GM18861 (cell line): ENCODE data around the gene EXT2.

ENCODE experiments used
- ATAC-seq: cut with Tn5 transposase; IDR thresholded peaks from one replicate; pipeline ENCODE4 v1.9.1; 2021; ENCODE audit not compliant: unreplicated experiment

EXT2 gene

DNA sequence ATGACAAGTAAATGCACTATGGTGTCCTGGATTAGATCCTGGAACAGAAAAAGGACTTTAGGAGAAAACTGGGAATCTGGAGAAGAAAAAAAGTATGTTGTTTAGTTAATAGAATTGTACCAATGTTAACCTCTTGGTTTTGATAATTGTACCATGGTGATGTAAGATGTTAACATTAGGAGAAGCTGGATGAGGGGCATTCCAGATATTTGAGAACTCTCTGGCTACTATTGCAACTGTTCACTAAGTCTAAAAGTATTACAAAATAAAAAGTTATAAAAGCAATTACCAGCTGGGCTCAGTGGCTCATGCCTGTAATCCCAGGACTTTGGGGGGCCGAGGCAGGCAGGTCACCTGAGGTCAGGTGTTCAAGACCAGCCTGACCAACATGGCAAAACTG lies 66.5 kb downstream of the EXT2 start:
- ATAC-seq: no peak

DNA sequence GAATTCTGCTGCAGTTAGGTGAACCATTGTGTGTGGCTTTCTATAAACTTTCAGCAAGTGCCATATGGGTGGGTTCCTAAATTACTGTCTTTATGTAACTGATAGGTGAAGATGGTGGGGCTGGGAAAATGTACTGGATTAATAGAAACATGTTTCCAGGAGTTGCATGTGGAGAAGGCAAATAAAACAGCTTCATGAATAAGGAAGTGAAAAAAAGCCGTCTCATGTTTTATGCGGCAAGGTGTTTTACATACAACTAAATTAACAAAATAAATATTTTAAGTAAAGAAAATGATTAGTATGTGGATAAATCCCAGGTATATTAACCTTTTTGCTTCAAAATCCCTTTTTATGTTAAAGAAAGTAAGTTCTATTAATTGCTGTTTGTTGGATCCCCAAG lies 67.2 kb downstream of the EXT2 start:
- no peak for ATAC-seq

DNA sequence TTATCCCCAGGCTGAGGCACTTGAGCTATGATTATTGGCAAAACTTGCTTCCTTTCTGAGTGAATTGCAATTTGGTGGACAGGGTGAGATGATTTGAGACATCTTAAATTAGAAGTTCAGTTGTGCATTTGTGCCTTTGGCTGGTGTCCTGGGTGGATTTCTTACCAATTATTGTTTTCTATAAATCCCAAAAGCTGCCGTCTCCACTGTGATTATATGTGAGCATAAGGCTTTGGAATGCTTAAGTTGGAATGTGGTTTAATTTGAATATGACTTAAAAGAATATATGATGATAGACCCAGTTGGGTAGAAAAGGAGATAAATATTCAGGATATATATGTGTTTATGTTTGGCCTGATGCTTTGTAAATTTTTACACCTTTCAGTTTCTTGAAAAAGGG lies 70.0 kb downstream of the EXT2 start:
- no peak for ATAC-seq

DNA sequence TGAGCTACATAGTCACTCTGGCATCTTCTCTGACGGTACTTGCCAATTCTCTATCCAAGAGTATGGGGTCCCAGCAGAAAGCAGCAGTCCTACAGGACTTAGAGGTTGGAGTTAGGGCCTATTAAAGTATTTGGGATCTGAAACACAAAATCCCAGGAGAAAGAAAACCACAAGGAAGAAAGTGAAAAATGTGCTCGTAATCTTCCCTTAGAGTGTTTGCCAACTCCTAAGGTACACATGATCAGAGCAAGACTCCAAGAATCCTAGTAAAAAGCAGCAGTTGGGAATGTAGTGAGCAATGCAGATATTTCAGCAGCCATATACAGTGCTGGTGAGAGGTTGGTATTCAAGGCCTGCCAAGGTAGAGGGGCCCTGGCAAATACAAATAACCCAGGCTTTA lies 71.6 kb downstream of the EXT2 start:
- no peak for ATAC-seq

DNA sequence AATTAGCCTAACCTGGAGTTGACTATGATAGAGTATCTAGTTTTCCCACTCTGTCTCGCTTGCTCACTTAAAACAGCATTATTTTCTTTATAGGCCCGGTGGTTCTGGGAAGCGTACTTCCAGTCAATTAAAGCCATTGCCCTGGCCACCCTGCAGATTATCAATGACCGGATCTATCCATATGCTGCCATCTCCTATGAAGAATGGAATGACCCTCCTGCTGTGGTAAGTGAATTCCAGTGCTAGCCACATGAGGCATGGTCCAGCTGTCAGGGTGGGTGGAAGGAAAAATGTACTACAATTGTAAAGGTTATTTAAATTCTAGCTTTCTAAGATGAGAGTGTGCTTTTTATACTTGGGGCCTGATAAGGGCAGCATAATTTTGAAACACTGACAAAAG lies 76.0 kb downstream of the EXT2 start:
- ATAC-seq: no peak

DNA sequence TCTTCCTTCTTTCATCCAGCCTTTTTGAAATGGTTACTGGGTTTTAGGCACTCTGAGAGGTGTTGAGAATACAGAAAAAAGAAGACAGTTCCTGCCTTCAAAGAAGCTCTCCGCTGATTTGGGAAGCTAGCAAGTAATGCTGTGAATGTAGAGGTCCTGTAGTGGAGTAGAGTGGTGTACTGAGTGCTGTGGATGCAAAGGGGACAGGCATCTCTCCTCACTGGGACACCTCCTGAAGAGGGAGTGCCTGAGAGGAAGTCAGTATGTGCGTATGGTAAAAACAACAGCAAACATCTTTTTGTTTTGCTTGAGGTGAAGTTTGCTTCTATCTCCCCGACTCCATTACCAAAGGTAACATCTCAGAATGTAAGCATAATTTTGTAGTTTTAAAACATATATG lies 77.5 kb downstream of the EXT2 start:
- ATAC-seq: no peak

GRCh38 chr11:44174842-44175241 lies 79.4 kb downstream of the EXT2 start:
- ATAC-seq: no peak

DNA sequence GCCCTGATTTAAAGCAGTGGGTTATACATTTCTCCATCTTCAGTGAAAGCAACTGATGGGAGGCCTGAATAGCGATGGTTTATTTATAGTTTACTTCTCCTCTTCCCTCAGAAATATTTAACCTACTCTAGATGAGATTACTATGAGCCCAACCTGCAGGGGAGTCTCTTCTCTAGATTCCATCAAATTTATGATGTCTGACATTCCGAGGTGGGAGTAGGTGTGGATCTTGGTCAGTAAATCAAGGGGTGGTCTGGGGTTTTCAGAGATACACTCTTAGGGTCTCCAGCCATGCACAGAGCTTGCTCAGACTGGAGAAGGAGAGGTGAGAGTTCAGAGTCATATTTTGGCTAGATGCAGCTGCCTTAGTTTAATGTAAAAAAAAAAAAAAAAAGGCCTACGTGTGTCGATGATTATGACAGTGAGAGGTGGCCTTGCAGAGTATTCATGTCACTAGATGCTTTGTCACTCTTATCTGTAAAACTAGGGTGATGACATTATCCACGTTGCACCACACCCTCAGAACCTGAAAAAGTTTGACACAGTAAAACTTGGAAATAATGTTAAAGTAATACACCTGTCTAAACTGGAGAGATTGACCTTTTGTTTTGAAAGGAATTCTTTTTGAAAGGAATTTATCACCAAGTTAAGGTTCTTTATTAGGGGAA lies 81.2 kb downstream of the EXT2 start:
- ATAC-seq: no peak

- ATAC-seq: no peak
Observed at GRCh38 chr11:44177905-44178304, 82.4 kb downstream of the EXT2 start.

GRCh38 chr11:44178381-44178780 lies 82.9 kb downstream of the EXT2 start:
- no peak for ATAC-seq

- ATAC-seq: no peak
Observed at GRCh38 chr11:44179173-44179572, 83.7 kb downstream of the EXT2 start.

DNA sequence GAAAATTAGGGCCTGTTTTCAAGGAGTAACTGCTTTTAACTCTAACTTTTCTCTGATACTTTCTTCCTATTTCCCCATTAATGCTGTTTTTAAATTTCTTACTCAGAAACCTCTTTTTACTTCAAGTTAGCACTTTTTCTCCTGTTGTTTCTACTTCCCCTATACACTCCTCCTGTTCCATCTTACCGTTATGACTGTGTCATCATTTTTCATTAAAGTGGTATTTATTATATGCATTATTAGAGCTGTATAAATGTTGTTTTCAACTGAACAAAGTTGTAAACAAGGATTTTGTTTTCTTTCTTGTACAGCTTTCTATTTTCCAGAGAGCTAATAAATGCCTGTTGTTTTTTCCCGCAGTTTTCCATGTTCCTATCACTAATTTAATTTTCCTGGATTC lies 84.6 kb downstream of the EXT2 start:
- ATAC-seq: no peak

DNA sequence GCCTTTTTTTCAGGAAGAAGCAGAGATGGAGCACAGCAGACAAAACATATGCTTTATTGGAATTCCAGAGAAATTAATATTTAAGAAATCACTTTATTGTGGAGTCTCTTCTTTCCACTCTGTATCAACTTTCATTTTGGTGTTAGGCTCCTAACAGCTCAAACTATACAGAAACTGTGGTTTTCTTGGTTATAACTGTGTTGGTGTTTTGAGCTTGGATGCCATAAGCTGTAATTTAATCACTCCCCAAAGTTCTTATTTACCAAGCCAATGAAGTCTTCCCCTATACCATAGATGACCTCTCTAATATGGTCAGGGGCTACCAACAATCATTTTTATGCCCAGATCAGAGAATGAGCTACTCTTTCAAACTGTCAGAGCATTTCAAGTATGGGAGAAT lies 90.0 kb downstream of the EXT2 start:
- ATAC-seq: no peak

DNA sequence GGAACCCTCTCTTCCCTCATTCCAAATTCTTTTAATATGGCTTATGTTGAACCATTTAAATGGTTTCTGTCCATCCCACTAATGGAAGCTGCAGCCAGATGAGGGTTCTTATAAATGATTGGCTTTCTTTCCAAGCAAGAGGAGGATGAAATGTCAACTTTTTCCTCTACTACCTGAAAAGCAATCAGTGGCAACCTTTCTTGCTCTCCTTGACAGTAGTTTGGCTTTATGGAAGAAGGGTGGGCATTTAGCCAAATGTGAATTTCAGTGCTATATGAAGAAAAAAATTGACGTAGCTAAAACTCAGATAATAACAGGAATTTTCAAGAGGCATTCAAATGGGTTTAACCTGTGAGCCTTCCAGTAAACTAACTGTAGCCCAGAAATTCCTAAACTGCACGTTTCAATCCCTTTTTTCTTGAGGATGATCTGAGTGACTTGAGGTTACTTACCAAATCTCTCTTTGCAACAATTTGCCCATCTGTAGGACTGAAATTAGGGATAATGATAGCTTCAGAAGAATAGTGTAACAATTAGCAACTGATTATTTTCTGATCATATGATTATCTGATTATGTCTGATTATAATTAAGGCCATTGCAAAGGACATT lies 90.9 kb downstream of the EXT2 start:
- no peak for ATAC-seq

DNA sequence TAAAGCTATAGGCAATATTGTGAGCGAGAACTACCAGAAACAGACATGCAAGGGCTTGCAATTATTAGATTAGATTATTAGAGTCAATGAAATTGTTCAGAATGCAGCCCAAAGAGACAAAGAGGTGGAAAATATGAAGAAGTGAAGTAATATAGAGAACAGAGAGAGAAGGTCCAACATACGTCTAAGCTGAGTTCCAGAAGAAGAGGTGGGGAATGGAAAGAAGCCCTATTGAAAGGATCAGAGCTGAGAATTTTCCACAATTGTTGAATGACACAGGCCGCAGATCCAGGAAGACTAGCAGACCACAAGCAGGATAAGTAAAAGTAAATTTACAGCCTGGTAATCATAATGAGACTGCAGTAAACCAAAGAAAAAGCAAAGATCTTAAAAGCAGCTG lies 93.2 kb downstream of the EXT2 start:
- no peak for ATAC-seq

GRCh38 chr11:44189986-44190882 lies 94.8 kb downstream of the EXT2 start:
- no peak for ATAC-seq

- ATAC-seq: no peak
Observed at GRCh38 chr11:44190883-44191230, 95.4 kb downstream of the EXT2 start.

GRCh38 chr11:44191322-44192016 lies 96.0 kb downstream of the EXT2 start:
- no peak for ATAC-seq

- ATAC-seq: no peak
Observed at GRCh38 chr11:44192017-44192385, 96.5 kb downstream of the EXT2 start.

GRCh38 chr11:44192462-44193100 lies 97.1 kb downstream of the EXT2 start:
- ATAC-seq: no peak

DNA sequence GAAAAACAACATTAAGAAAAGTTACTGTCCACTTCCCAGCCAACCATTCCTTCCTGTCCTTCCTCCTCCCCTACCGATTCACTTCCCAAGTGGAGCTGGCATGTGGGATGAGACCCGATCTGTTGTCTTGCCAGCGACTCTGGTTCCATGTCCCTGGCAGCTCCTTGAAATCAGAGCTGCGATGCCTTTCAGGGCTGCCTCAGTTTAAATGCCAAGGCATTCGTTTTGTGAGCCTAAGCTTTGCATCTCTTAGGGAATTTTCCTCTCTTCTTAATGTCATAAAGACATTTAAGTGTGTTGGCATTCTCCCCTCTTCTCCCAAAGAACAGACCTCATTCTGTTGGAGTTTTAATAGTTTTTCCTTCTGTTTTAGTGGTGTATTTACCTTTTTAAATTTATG lies 98.4 kb downstream of the EXT2 start:
- ATAC-seq: no peak
